GM12878 (cell line): ENCODE data around the gene HTRA3.

Experiments
- E4F1 ChIP-seq: fragments of 450-650 bp; IDR thresholded peaks from 2 replicates; pipeline ENCODE4 v1.6.1; 2018; ENCODE audit warnings: borderline replicate concordance, mild to moderate bottlenecking; ENCODE audit not compliant: partially characterized antibody
- EP300 ChIP-seq, 2 experiments: fragments of 150-350 bp in 1 of 2; IDR thresholded peaks; 2 replicates each; pipeline ENCODE4 v1.6.1; 2011 to 2012; ENCODE audit warnings: low read depth in 2 of 2, low read length in 2 of 2, borderline replicate concordance in 1 of 2, improper control_type of control experiment in 1 of 2, inconsistent platforms in 1 of 2; ENCODE audit not compliant: control insufficient read depth in 1 of 2
- HDGF ChIP-seq: fragments of 450-650 bp; IDR thresholded peaks from 2 replicates; pipeline ENCODE4 v1.6.1; 2016; ENCODE audit warnings: antibody characterized with exemption
- NFYB ChIP-seq: IDR thresholded peaks from 2 replicates; pipeline ENCODE4 v1.6.1; 2011; ENCODE audit warnings: low read depth, mild to moderate bottlenecking, low read length, improper control_type of control experiment, moderate library complexity; ENCODE audit not compliant: insufficient read depth
- NR2C1 ChIP-seq: fragments of 450-650 bp; IDR thresholded peaks from 2 replicates; pipeline ENCODE4 v1.6.1; 2017; ENCODE audit warnings: antibody characterized with exemption, mild to moderate bottlenecking, moderate library complexity
- SRF ChIP-seq, 2 experiments: IDR thresholded peaks; 2 replicates each; pipeline ENCODE4 v1.6.1; 2011; ENCODE audit warnings: low read depth in 2 of 2, low read length in 2 of 2, mild to moderate bottlenecking in 1 of 2, moderate library complexity in 1 of 2
- TF ChIP-seq, protein P1 (sequence below), 3 experiments: IDR thresholded peaks in 2 of 3; conservative IDR thresholded peaks in 1 of 3; 2 replicates each; pipeline ENCODE4 v1.5.1; 2011; ENCODE audit warnings: low read depth in 3 of 3, low read length in 3 of 3, mild to moderate bottlenecking in 3 of 3, control low read depth in 2 of 3, moderate library complexity in 2 of 3, inconsistent platforms in 1 of 3, mixed read lengths in 1 of 3; ENCODE audit not compliant: control insufficient read depth in 2 of 3, insufficient read depth in 1 of 3; ENCODE audit errors: extremely low read depth in 1 of 3
- TF ChIP-seq, protein P2 (sequence below): IDR thresholded peaks from 2 replicates; pipeline ENCODE4 v1.6.1; 2011; ENCODE audit warnings: low read depth, mild to moderate bottlenecking, low read length, moderate library complexity, borderline replicate concordance; ENCODE audit errors: extremely low read depth

DNA sequence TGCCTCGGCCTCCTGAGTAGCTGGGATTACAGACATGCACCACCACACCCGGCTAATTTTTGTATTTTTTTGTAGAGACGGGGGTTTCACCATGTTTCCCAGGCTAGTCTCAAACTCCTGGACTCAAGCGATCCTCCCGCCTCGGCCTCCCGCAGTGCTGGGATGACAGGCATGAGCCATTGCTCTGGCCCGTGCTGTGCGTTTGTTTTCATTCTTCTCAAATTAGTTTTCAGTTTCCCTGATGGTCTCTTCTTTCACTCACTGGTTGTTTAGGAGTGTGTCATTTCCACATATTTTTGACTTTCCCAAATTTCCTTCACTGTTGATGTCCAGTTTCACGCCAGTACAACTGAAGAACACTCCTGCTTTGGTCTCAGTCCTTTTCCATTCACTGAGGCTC, 38.7 kb upstream of the HTRA3 start:
- TF ChIP-seq EP300 (IDR thresholded peaks at IDR 0.05; ENCODE audit: borderline replicate concordance in 1 of 2, control insufficient read depth in 1 of 2, low read depth in 2 of 2, low read length in 2 of 2) = no peak
- no peak for TF ChIP-seq HDGF
- no peak for TF ChIP-seq NFYB
- no peak for TF ChIP-seq E4F1
- no peak for TF ChIP-seq SRF (IDR thresholded peaks at IDR 0.05; ENCODE audit: low read depth in 2 of 2, low read length in 2 of 2)
- TF ChIP-seq, protein P1, sequence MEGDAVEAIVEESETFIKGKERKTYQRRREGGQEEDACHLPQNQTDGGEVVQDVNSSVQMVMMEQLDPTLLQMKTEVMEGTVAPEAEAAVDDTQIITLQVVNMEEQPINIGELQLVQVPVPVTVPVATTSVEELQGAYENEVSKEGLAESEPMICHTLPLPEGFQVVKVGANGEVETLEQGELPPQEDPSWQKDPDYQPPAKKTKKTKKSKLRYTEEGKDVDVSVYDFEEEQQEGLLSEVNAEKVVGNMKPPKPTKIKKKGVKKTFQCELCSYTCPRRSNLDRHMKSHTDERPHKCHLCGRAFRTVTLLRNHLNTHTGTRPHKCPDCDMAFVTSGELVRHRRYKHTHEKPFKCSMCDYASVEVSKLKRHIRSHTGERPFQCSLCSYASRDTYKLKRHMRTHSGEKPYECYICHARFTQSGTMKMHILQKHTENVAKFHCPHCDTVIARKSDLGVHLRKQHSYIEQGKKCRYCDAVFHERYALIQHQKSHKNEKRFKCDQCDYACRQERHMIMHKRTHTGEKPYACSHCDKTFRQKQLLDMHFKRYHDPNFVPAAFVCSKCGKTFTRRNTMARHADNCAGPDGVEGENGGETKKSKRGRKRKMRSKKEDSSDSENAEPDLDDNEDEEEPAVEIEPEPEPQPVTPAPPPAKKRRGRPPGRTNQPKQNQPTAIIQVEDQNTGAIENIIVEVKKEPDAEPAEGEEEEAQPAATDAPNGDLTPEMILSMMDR (IDR thresholded peaks at IDR 0.05 in 2 of 3, conservative IDR thresholded peaks at IDR 0.05 in 1 of 3; ENCODE audit: control insufficient read depth in 2 of 3, extremely low read depth in 1 of 3, insufficient read depth in 1 of 3, low read depth in 3 of 3, low read length in 3 of 3) = no peak
- TF ChIP-seq NR2C1 = no peak
- TF ChIP-seq, protein P2, sequence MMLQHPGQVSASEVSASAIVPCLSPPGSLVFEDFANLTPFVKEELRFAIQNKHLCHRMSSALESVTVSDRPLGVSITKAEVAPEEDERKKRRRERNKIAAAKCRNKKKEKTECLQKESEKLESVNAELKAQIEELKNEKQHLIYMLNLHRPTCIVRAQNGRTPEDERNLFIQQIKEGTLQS = no peak
